ENCODE data around the gene TESK2.
"Not testable (repeated sequence)": the region's sequence is repeated elsewhere in the genome, so short reads cannot be mapped to it uniquely, and the experiment has no call there.

TESK2 gene

DNA sequence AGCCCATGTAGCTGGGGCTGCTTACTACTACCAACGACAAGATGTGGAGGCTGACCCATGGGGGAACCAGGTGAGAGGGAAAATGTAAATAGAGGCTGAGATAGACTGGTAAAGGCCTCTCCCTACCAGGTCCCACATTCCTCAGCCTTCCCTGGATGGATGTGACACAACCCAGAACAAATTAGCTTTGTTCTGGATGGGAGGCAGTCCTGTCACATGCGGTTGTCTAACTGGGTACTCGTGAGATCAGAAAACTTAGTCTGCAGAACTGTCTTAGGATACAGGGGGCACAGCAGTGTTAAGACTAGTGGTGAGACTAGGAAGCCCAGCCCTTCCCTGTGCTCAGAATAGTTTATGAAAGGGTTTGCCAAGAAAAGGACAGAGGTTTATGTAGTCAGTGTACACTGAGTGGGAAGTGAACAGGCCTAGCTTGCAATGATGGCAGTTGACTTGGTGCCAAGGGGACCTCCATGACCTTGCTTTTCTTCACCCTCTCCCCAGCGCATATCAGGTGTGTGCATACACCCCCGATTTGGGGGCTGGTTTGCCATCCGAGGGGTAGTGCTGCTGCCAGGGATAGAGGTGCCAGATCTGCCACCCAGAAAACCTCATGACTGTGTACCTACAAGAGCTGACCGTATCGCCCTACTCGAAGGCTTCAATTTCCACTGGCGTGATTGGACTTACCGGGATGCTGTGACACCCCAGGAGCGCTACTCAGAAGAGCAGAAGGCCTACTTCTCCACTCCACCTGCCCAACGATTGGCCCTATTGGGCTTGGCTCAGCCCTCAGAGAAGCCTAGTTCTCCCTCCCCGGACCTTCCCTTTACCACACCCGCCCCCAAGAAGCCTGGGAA, 17.6 kb upstream of the TESK2 start:
- DNase-seq: no peak

DNA sequence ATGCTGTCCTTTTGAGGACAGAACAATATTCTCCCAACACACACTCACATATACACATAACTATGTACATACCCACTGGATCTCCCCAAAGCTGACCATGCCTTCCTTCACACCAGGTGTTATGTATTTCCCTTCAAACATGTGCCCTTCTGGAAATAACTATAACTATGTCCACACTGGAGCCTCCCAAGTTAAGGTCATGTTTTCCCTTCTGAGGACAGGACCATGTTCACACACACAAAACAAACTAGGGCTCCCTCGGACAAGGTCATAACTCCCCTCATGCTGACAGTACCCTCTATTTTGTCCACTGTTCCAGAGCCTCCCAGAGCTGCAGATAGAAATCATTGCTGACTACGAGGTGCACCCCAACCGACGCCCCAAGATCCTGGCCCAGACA, 16.9 kb upstream of the TESK2 start:
- DNase-seq: no peak

DNA sequence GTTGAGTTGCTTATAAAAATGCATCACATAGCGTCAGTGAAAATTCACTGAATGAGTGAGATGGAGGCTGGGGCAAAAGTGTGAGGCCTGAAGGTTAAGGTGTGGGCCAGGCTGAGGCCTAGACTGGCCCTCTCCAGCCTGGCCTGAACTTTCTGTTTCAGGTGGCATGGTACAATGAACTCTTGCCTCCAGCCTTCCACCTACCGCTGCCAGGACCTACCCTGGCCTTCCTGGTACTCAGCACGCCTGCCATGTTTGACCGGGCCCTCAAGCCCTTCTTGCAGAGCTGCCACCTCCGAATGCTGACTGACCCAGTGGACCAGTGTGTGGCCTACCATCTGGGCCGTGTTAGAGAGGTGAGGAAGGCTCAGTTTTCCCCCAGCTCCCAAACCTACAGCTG, 16.2 kb upstream of the TESK2 start:
- no peak for DNase-seq

- DNase-seq: no peak
Observed at GRCh38 chr1:45503462-45504360, 12.7 kb upstream of the TESK2 start.

DNA sequence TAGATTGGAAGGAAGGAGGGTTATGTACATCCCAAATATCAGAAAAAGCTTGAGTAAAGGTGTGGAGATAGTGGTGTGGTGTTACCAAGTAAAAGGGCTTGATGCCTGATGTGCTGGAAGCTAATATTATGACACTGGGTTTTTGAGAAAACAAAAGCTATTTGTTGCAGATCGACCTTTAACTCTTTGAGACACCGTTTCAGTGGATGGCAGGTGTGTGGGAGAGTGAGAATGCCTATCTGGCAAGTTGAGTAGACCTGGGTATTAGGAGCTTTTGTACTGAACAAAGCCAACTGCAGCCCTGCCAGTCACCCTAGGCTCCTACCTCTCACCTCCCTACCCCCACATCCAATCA, 10.5 kb upstream of the TESK2 start:
- DNase-seq: no peak

DNA sequence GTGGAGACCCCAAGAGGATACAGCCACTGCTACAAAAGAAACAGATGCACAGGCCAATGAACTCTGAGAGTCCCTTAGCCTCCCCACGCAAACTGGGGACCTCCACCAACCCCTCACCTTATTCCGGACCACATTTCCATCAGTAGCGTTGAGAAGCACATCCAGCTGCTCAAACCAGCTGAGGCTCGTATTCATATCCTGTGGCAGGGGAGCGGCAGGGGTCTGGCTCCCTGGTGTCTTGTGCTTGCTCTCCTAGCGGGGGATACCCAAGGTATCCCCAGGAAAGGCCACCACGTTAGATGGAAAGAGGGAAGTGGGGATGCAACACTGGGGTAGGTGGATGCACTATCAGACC, 8.4 kb upstream of the TESK2 start:
- no peak for DNase-seq

DNA sequence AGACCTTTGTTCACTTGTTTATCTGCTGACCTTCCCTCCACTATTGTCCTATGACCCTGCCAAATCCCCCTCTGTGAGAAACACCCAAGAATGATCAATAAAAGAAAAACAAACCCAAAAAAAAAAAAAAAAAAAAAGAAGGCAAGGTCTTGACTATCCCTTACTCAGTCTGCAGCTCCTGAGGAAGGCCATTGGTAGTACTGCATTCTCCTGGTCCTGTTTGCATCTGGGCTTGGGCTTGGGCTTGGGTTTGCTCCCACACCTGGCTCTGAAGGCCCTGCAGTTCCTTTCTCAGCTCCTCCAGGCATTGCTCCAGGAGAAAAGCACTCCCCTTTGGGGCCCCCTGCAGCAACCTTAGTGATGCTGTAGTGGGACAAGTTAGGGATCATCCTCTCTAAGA, 7.3 kb upstream of the TESK2 start:
- DNase-seq: no peak

- peak; percentile 54 for DNase-seq
Observed at GRCh38 chr1:45493116-45493697, 2.2 kb upstream of the TESK2 start.

GRCh38 chr1:45492691-45493090, 1.7 kb upstream of the TESK2 start:
- no peak for DNase-seq

DNA sequence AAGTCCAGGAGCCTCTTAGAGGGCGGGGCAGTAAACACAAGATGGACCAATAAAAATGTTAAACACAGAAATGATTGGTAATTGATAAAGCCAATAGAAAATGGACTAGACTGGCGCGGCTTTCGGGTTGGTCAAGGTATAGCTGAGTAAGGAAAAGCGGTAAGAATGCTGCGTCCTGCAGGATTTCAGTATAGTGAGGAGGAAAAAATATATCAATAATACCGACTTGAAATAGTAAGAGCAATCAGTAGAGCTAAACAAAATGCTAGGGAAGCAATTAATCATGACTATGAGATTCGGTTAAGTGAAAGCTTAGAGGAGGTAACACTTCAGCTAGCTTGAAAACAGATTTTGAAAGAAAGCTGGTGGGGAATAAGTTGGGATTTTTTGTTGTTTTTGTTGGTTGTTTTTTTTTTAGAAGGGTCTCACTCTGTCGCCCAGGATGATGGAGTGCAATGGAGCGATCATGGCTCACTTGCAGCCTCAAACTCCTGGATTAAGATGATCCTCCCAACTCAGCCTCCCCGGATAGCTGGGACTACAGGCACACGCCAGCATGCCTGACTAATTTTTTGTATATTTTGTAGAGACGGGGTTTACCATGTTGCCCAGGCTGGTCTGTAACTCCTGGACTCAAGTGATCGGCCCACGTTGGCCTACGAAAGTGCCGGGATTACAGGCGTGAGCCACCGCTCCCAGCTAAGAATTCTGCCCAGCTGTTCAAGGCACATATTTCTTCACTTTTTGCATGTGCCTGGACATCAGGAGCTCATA, 711 bp upstream of the TESK2 start:
- DNase-seq: no peak

- DNase-seq: no peak
Observed at GRCh38 chr1:45490121-45490625, 790 bp downstream of the TESK2 start.

DNA sequence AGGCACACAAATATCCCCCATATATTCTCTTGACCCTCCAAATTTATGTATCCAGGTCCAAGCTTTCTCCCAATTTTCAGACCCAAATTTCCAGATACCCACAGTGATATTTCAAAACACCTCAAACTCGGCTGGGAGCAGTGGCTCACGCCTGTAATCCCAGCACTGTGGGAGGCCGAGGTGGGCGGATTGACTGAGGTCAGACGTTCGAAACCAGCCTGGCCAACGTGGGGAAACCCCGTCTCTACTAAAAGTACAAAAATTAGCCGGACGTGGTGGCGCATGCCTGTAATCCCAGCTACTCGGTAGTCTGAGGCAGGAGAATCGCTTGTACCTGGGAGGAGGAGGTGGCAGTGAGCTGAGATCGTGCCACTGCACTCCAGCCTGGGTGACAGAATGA, 1.6 kb downstream of the TESK2 start:
- DNase-seq: peak; percentile 68

DNA sequence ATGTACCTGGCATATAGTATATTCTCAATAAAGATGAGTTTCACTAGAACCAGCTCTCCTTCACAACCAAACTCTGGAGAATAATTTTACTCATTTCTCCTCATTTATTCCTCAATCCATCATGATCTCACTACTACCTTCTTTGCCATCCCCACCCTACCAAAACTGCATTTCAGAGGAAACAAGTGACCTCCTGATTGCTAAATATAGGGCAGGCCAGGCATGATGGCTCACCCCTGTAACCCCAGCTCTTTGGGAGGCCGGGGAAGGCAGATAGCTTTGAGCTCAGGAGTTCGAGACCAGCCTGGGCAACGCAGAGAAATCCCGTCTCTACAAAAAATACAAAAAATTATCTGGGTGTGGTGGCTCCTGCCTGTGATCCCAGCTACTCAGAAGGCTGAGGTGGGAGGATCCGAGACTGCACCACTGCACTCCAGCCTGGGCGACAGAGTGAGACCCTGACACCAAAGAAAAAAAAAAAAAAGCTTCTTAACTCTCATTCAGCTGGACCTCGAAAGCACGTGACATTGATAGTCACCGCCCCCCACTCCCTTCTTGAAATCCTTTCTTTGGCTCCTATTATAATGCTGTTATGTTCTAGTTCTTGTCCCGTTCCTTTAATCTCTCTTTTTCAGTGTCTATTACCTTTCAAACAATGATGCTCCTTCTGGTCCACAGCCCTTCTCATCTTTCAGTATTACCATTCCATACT, 2.1 kb downstream of the TESK2 start:
- no peak for DNase-seq

DNA sequence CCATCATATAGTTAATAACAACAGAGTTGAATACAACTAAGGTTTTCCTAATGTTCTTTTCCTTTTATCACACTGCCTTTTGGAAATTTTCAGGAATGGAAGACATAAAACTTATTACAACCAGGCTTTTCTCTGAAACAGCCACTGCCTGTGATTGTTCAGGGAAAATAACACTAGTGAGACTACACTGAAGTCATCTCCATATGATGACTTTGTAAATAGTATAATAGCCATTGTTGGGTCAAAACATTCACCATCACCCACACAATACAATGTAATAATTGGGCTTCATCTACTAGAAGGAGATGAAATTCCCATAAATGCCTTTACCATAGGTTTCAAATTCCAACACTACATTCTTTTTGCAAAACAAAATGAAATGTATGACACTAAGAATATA, 5.0 kb downstream of the TESK2 start:
- DNase-seq: no peak

DNA sequence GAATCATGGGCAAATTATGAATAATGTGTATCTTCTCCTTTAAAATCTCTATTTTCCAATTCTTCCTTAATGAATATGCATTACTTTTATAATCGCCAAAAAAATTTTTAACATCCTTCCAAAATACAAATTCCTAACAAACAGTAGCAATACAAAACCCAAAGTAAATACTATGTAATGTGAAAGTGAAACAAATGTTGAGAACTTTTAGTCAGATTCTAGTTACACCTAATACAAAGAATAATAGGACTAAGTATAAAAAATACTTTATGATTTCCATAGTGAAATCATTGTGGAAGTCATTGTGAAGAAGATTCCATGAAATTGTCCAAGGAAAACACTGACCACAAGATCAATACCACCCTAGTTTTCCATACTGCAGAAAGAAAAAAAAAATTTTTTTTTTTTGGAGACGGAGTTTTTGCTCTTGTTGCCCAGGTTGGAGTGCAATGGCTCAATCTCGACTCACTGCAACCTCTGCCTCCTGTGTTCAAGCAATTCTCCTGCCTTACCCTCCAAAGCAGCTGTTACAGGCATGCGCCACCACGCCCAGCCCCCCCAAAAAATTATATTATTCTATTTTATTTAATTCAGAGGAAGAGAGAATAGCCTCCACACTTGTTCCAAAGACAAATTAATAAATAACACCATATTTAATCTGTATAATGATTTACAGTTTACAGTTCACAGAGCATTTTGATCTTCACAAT, 11.8 kb downstream of the TESK2 start:
- no peak for DNase-seq

DNA sequence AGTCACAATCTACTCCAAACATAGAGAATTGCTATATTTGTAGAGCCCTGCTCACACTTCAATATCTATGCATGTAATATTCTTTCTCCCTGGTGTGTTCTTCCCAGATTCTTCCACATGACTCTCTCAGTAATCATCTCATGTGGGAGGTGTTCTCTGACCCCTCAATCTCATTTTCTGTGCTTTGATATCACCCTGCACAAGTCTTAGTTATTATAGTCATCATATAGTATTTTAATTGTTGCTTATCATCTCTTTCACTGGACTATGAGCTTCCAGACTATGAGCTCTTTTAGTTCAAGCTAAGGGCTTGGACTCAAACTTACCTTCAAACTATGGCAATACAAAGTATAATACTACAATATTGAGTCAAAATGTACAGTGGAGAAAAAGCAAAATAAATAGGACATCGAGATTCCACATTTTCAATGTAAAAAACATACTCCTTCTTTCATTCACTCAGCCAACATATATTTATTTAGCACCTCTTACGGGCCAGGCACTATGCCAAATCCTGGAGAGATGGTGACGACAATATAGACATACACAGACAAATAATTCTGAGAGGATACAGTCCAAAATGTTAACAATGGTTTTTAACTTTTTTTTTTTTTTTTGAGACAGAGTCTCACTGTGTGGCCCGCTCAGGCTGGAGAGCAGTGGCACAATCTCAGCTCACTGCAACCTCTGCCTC, 12.7 kb downstream of the TESK2 start:
- no peak for DNase-seq

DNA sequence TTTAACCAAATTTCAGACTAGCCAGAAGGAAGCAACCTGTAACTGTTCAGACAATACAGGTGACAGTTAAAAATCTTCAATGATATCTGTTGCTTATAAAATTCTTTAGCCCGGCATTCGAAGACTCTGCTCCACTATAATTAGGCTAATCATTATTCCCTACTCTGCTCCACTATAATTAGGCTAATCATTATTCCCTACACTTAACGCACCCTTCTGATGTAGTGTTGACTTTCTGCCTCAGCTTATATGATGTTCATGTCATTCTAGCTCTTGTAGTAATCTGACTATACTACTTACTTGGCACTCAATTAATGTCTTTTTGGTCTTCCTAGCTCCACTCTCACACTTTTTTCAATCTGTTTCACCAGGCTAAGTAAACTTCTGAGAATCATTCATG, 13.3 kb downstream of the TESK2 start:
- DNase-seq: no peak

DNA sequence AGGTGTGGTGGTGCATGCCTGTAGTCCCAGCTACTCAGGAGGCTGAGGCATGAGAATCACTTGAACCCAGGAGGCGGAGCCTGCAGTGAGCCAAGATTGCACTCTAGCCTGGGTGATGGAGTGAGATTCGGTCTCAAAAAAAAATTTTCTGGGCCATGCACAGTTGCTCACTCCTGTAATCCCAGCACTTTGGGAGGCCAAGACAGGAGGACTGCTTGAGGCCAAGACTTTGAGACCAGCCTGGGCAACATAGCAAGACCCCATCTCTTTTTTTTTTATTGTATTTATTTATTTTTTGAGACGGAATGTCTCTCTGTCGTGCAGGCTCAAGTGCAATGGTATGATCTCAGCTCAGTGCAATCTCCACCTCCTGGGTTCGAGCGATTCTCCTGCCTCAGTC, 16.8 kb downstream of the TESK2 start:
- DNase-seq: not testable (repeated sequence)

GRCh38 chr1:45473302-45473701, 17.7 kb downstream of the TESK2 start:
- no peak for DNase-seq

- DNase-seq: no peak
Observed at GRCh38 chr1:45470306-45470798, 20.6 kb downstream of the TESK2 start.

DNA sequence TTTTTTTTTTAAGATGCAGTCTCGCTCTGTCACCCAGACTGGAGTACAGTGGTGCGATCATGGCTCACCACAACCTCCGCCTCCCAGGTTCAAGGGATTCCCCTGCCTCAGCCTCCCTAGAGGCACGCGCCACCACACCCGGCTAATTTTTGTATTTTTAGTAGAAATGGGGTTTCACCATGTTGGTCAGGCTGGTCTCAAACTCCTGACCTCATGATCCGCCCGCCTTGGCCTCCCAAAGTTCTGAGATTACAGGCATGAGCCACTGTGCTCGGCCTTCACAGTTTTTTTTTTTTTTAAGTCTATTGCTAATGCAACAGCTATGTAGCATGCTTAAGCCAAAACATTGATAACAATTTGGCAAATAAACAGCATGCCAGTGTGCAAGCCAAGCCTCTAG, 23.6 kb downstream of the TESK2 start:
- DNase-seq: not testable (repeated sequence)

Measured in activated CD4-positive, alpha-beta T cell treated with anti-CD3 and anti-CD28 coated beads for 48 hours (primary cell).